Neural cell (in vitro differentiated cells): ENCODE results near the gene SUGCT. TPM values are rescaled to one million over a fixed set of nuclear protein-coding genes. Genes with fewer than 3 reads are reported as not detected.

Source experiments
- H2AFZ ChIP-seq: fragments of 200-600, 300-800 bp; sonication (generic), shearing (Covaris generic); 2 replicates; pipeline ENCODE4 v1.6.0; 2014; ENCODE audit warnings: low read depth, mild to moderate bottlenecking, antibody characterized with exemption, low read length, moderate library complexity
- H3F3A ChIP-seq: fragments of 200-600 bp; shearing (Covaris generic); 2 replicates; pipeline ENCODE4 v1.6.1; 2016; ENCODE audit warnings: mild to moderate bottlenecking, moderate library complexity, mixed read lengths, antibody characterized with exemption, low read length; ENCODE audit not compliant: insufficient read depth, poor library complexity, severe bottlenecking
- H3K27ac ChIP-seq: fragments of 200-600, 300-800 bp; sonication (generic), shearing (Covaris generic); 2 replicates; pipeline ENCODE4 v1.5.1; 2014; ENCODE audit warnings: mild to moderate bottlenecking, low read length, moderate library complexity
- H3K27me3 ChIP-seq: fragments of 300-800, 200-600 bp; sonication (generic), shearing (Covaris generic); 2 replicates; pipeline ENCODE4 v1.6.0; 2014; ENCODE audit warnings: mild to moderate bottlenecking, low read depth, low read length, moderate library complexity; ENCODE audit not compliant: insufficient read depth
- H3K36me3 ChIP-seq: fragments of 300-800, 200-600 bp; sonication (generic), shearing (Covaris generic); 2 replicates; pipeline ENCODE4 v1.5.1; 2014; ENCODE audit warnings: mild to moderate bottlenecking, antibody characterized with exemption, low read length, moderate library complexity; ENCODE audit not compliant: insufficient read depth
- H3K4me2 ChIP-seq: fragments of 300-800, 200-600 bp; sonication (generic), shearing (Covaris generic); 2 replicates; pipeline ENCODE4 v1.6.0; 2014; ENCODE audit warnings: mild to moderate bottlenecking, low read length
- H3K4me3 ChIP-seq: fragments of 300-800, 200-600 bp; sonication (generic), shearing (Covaris generic); 2 replicates; pipeline ENCODE4 v1.5.1; 2014; ENCODE audit warnings: mild to moderate bottlenecking, low read length, moderate library complexity
- H3K79me2 ChIP-seq: fragments of 200-600 bp; shearing (Covaris generic); replicated peaks from 2 replicates; pipeline ENCODE4 v1.6.0; 2014; ENCODE audit warnings: mild to moderate bottlenecking, low read length, moderate library complexity; ENCODE audit not compliant: insufficient read depth
- H3K9ac ChIP-seq: fragments of 300-800, 200-600 bp; sonication (generic), shearing (Covaris generic); 2 replicates; pipeline ENCODE4 v1.6.1; 2016; ENCODE audit warnings: mild to moderate bottlenecking, low read length, mixed read lengths
- H3K9me2 ChIP-seq: fragments of 200-600 bp; shearing (Covaris generic); 2 replicates; pipeline ENCODE4 v1.6.1; 2016; ENCODE audit warnings: mild to moderate bottlenecking, low read length, mixed read lengths; ENCODE audit not compliant: insufficient read depth
- H3K9me3 ChIP-seq: fragments of 200-600, 300-800 bp; sonication (generic), shearing (Covaris generic); 2 replicates; pipeline ENCODE4 v1.6.1; 2016; ENCODE audit warnings: mild to moderate bottlenecking, mixed run types, low read length, moderate library complexity, mixed read lengths
- H4K20me1 ChIP-seq: fragments of 200-600 bp; shearing (Covaris generic); 2 replicates; pipeline ENCODE4 v1.6.1; 2016; ENCODE audit warnings: mild to moderate bottlenecking, mixed run types; ENCODE audit not compliant: insufficient read depth
- EP300 ChIP-seq: fragments of 450-650 bp; conservative IDR thresholded peaks from 2 replicates; pipeline ENCODE4 v1.6.1; 2014; ENCODE audit warnings: antibody characterized with exemption, mild to moderate bottlenecking, moderate library complexity; ENCODE audit not compliant: poor library complexity, severe bottlenecking
- EZH2 ChIP-seq: fragments of 200-600, 300-800 bp; shearing (Covaris generic), sonication (generic); IDR thresholded peaks from 2 replicates; pipeline ENCODE4 v1.6.1; 2014; ENCODE audit warnings: antibody characterized with exemption, low read length, borderline replicate concordance, mild to moderate bottlenecking; ENCODE audit not compliant: insufficient read depth, poor library complexity, severe bottlenecking
- MXI1 ChIP-seq: fragments of 450-650 bp; conservative IDR thresholded peaks from 2 replicates; pipeline ENCODE4 v1.6.1; 2014; ENCODE audit warnings: antibody characterized with exemption, mild to moderate bottlenecking; ENCODE audit not compliant: poor library complexity, severe bottlenecking
- POLR2AphosphoS5 ChIP-seq: IDR thresholded peaks from 2 replicates; pipeline ENCODE4 v1.6.1; 2012
- RAD21 ChIP-seq: fragments of 450-650 bp; conservative IDR thresholded peaks from 2 replicates; pipeline ENCODE4 v1.6.1; 2014; ENCODE audit warnings: antibody characterized with exemption, mild to moderate bottlenecking, moderate library complexity
- SMC3 ChIP-seq: fragments of 450-650 bp; conservative IDR thresholded peaks from 2 replicates; pipeline ENCODE4 v1.6.1; 2014; ENCODE audit warnings: antibody characterized with exemption, mild to moderate bottlenecking, moderate library complexity; ENCODE audit not compliant: poor library complexity
- TAF1 ChIP-seq: IDR thresholded peaks from 2 replicates; pipeline ENCODE4 v1.6.1; 2012; ENCODE audit warnings: low read depth
- polyA plus RNA-seq: library from polyadenylated mRNA; depleted of rRNA; stranded (reverse); fragments of >200 nt; gene quantifications from 2 replicates; pipeline ENCODE4 v1.2.3, GENCODE V29; 2014
- TF ChIP-seq, protein P1 (sequence below): fragments of 450-650 bp; IDR thresholded peaks from 2 replicates; pipeline ENCODE4 v1.5.1; 2014; ENCODE audit warnings: antibody characterized with exemption, mild to moderate bottlenecking, moderate library complexity; ENCODE audit not compliant: poor library complexity, severe bottlenecking
- TF ChIP-seq, protein P2 (sequence below): IDR thresholded peaks from 2 replicates; pipeline ENCODE4 v1.6.1; 2012; ENCODE audit warnings: borderline replicate concordance

The SUGCT gene
- polyA plus RNA-seq, 1 donor from 2014 or later: not detected

DNA sequence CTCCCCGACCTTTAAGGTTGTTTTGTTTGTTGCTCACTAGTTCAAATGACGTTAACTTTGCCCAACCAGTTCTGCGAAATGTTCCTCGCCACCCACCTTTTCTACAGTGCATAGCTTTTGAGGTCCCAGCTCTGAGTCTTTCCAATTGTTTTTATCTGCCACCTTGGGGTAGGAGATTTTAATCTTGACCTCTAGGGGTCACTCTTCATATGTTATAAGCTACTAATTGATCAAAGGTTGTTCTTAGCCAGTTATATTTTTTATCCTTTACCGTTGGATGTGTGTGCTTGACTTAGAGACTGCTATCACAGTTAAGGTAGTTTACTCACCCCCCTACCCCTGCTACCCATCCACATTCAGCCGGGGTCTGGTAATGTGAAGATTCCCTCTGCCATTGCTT is 372.4 kb downstream of the SUGCT start:
- no peaks in the 10 kb centered on the region for H3K27me3 ChIP-seq
- no peaks in the 10 kb centered on the region for H3K9me2 ChIP-seq
- H3K9ac ChIP-seq: no peak overlapping the region
- H3K36me3 ChIP-seq: no peaks in the 10 kb centered on the region
- TF ChIP-seq, protein P1, sequence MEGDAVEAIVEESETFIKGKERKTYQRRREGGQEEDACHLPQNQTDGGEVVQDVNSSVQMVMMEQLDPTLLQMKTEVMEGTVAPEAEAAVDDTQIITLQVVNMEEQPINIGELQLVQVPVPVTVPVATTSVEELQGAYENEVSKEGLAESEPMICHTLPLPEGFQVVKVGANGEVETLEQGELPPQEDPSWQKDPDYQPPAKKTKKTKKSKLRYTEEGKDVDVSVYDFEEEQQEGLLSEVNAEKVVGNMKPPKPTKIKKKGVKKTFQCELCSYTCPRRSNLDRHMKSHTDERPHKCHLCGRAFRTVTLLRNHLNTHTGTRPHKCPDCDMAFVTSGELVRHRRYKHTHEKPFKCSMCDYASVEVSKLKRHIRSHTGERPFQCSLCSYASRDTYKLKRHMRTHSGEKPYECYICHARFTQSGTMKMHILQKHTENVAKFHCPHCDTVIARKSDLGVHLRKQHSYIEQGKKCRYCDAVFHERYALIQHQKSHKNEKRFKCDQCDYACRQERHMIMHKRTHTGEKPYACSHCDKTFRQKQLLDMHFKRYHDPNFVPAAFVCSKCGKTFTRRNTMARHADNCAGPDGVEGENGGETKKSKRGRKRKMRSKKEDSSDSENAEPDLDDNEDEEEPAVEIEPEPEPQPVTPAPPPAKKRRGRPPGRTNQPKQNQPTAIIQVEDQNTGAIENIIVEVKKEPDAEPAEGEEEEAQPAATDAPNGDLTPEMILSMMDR: no peak
- TF ChIP-seq EZH2 (no peak), TAF1 (no peak), MXI1 (no peak), POLR2AphosphoS5 (no peak), RAD21 (no peak)
- TF ChIP-seq, protein P2, sequence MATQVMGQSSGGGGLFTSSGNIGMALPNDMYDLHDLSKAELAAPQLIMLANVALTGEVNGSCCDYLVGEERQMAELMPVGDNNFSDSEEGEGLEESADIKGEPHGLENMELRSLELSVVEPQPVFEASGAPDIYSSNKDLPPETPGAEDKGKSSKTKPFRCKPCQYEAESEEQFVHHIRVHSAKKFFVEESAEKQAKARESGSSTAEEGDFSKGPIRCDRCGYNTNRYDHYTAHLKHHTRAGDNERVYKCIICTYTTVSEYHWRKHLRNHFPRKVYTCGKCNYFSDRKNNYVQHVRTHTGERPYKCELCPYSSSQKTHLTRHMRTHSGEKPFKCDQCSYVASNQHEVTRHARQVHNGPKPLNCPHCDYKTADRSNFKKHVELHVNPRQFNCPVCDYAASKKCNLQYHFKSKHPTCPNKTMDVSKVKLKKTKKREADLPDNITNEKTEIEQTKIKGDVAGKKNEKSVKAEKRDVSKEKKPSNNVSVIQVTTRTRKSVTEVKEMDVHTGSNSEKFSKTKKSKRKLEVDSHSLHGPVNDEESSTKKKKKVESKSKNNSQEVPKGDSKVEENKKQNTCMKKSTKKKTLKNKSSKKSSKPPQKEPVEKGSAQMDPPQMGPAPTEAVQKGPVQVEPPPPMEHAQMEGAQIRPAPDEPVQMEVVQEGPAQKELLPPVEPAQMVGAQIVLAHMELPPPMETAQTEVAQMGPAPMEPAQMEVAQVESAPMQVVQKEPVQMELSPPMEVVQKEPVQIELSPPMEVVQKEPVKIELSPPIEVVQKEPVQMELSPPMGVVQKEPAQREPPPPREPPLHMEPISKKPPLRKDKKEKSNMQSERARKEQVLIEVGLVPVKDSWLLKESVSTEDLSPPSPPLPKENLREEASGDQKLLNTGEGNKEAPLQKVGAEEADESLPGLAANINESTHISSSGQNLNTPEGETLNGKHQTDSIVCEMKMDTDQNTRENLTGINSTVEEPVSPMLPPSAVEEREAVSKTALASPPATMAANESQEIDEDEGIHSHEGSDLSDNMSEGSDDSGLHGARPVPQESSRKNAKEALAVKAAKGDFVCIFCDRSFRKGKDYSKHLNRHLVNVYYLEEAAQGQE: no peak
- no peaks in the 10 kb centered on the region for H3F3A ChIP-seq
- no peak overlapping the region for H2AFZ ChIP-seq
- no peak overlapping the region for H3K4me3 ChIP-seq
- no peaks in the 10 kb centered on the region for H3K79me2 ChIP-seq
- peaks cover 4% of the 10 kb centered on the region for H3K9me3 ChIP-seq
- no peak overlapping the region for H3K27ac ChIP-seq
- no peaks in the 10 kb centered on the region for H4K20me1 ChIP-seq
- H3K4me2 ChIP-seq: no peak overlapping the region

DNA sequence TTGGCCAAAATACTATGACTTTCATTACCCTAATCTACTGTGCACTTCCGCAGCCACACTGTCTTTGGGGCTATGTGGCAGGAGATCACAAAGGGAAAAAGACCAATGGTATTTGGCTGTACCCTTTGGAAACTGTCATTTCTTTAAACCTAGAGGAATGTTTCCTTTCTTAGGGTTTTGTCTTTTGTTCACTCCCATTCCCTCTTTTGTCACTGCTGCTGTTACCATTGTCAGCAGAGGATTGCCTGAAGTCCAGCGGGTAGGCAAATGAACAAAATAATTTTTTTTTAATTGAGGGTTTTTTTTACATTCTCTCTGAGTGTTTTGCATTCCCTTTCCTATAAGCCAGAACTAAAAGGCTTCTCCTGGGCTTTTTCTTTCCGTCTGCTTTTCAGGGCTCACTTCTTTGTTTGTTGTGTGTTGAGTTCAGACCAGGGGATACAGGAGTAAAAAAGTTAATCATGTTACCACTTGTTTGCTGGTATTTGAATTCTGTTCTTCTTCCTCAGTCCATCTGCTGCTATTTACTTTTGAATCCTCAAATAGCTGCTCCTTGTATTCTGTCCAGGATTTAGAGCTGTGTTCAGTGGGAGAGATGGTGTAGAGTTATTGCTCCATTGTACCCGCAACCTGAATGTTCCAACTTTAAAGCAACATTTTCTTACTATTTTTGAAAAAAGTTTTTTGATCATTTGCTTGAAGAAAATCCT is 374.6 kb downstream of the SUGCT start:
- Histone ChIP-seq H3K4me3 (no peak overlapping the region), H3K36me3 (no peaks in the 10 kb centered on the region), H4K20me1 (no peaks in the 10 kb centered on the region), H3K9me2 (no peaks in the 10 kb centered on the region), H3K4me2 (no peak overlapping the region), H3K27me3 (no peaks in the 10 kb centered on the region), H3F3A (no peaks in the 10 kb centered on the region), H3K79me2 (no peaks in the 10 kb centered on the region), H3K9me3 (peaks cover 4% of the 10 kb centered on the region), H3K27ac (no peak overlapping the region), H2AFZ (no peak overlapping the region), H3K9ac (no peak overlapping the region)
- no peak for TF ChIP-seq MXI1
- TF ChIP-seq TAF1: no peak
- TF ChIP-seq, protein P1: no peak
- TF ChIP-seq EP300: no peak
- TF ChIP-seq POLR2AphosphoS5: no peak
- no peak for TF ChIP-seq RAD21
- TF ChIP-seq, protein P2: no peak
- no peak for TF ChIP-seq EZH2
- no peak for TF ChIP-seq SMC3
